ENCODE measurements around the gene KCTD11. TPM values are rescaled to one million over a fixed set of nuclear protein-coding genes. Genes with fewer than 3 reads are reported as not detected.

Gene KCTD11
- total RNA-seq, 1 donor from 2014 or later = 23.3 TPM

- H3K27ac Mint-ChIP-seq (ENCODE audit: unreplicated experiment) = peak overlapping the region; percentile 92
- peaks cover 43% of the 10 kb centered on the region for H3K4me1 Mint-ChIP-seq (ENCODE audit: low read depth)
- no peak for DNase-seq (ENCODE audit: low spot score)
- peak overlapping the region; percentile 85 for H3K4me3 Mint-ChIP-seq (ENCODE audit: unreplicated experiment)
- peaks cover 35% of the 10 kb centered on the region for H3K36me3 Mint-ChIP-seq (ENCODE audit: low read depth)
- H3K27me3 Mint-ChIP-seq (ENCODE audit: low read depth) = no peaks in the 10 kb centered on the region
- no peaks in the 10 kb centered on the region for H3K9me3 Mint-ChIP-seq (ENCODE audit: low read depth)
- no peak for TF ChIP-seq CTCF (IDR thresholded peaks at IDR 0.05)
These were observed 43.1 kb upstream of the KCTD11 start for GRCh38 chr17:7308625-7309433.

- DNase-seq (ENCODE audit: low spot score) = no peak
- peak overlapping the region; percentile 92 for H3K27ac Mint-ChIP-seq (ENCODE audit: unreplicated experiment)
- TF ChIP-seq CTCF (IDR thresholded peaks at IDR 0.05) = no peak
These were observed 42.3 kb upstream of the KCTD11 start for GRCh38 chr17:7309628-7310027.

GRCh38 chr17:7311110-7311705, 40.8 kb upstream of the KCTD11 start:
- TF ChIP-seq CTCF (IDR thresholded peaks at IDR 0.05) = no peak
- DNase-seq (ENCODE audit: low spot score) = no peak
- Mint-ChIP-seq H3K4me1 (ENCODE audit: low read depth) (peaks cover 55% of the 10 kb centered on the region), H3K27ac (ENCODE audit: unreplicated experiment) (no peak overlapping the region), H3K9me3 (ENCODE audit: low read depth) (no peaks in the 10 kb centered on the region), H3K27me3 (ENCODE audit: low read depth) (no peaks in the 10 kb centered on the region), H3K36me3 (ENCODE audit: low read depth) (peaks cover 37% of the 10 kb centered on the region), H3K4me3 (ENCODE audit: unreplicated experiment) (no peak overlapping the region)

More at GRCh38 chr17:7309628-7310027, 42.3 kb upstream of the KCTD11 start:
- H3K4me3 Mint-ChIP-seq (ENCODE audit: unreplicated experiment) = peak overlapping the region; percentile 85
- H3K4me1 Mint-ChIP-seq (ENCODE audit: low read depth) = peaks cover 51% of the 10 kb centered on the region
- H3K36me3 Mint-ChIP-seq (ENCODE audit: low read depth) = peaks cover 37% of the 10 kb centered on the region
- no peaks in the 10 kb centered on the region for H3K9me3 Mint-ChIP-seq (ENCODE audit: low read depth)
- no peaks in the 10 kb centered on the region for H3K27me3 Mint-ChIP-seq (ENCODE audit: low read depth)

- no peak overlapping the region for H3K27ac Mint-ChIP-seq (ENCODE audit: unreplicated experiment)
- H3K36me3 Mint-ChIP-seq (ENCODE audit: low read depth) = peaks cover 37% of the 10 kb centered on the region
- H3K9me3 Mint-ChIP-seq (ENCODE audit: low read depth) = no peaks in the 10 kb centered on the region
- DNase-seq (ENCODE audit: low spot score) = no peak
- H3K4me1 Mint-ChIP-seq (ENCODE audit: low read depth) = peaks cover 55% of the 10 kb centered on the region
- H3K27me3 Mint-ChIP-seq (ENCODE audit: low read depth) = no peaks in the 10 kb centered on the region
- TF ChIP-seq CTCF (IDR thresholded peaks at IDR 0.05) = no peak
- H3K4me3 Mint-ChIP-seq (ENCODE audit: unreplicated experiment) = no peak overlapping the region
These were observed 39.4 kb upstream of the KCTD11 start for GRCh38 chr17:7312432-7313087.

All from chondrocyte (in vitro differentiated cells).